Measurements from ENCODE around the gene CSPG5. TPM values are rescaled to one million over a fixed set of nuclear protein-coding genes. Genes with fewer than 3 reads are reported as not detected.

Gene CSPG5
- total RNA-seq, 1 experiment from 2014 or later, result 0.48 TPM

DNA sequence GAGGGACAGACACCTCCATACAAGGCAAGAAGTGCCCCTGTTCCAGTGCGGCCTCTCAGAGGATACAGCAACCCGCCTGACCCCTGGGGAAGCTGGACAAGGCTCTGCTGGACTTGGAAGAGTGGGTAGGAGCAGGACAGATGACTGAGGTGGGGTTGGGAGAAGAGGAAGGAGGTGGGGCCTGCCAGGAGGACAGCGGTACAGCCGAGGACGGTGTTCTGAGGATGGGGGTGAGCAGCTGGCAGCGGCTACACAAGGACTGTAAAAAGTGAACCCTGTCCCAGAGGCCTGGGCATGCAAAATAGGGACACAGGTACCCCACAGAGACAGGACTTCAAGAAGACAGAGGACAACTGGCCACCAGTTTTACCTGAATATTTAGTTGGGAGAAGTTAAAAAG lies 41.7 kb downstream of the CSPG5 start:
- no peak for DNase-seq (ENCODE audit: low read depth)

DNA sequence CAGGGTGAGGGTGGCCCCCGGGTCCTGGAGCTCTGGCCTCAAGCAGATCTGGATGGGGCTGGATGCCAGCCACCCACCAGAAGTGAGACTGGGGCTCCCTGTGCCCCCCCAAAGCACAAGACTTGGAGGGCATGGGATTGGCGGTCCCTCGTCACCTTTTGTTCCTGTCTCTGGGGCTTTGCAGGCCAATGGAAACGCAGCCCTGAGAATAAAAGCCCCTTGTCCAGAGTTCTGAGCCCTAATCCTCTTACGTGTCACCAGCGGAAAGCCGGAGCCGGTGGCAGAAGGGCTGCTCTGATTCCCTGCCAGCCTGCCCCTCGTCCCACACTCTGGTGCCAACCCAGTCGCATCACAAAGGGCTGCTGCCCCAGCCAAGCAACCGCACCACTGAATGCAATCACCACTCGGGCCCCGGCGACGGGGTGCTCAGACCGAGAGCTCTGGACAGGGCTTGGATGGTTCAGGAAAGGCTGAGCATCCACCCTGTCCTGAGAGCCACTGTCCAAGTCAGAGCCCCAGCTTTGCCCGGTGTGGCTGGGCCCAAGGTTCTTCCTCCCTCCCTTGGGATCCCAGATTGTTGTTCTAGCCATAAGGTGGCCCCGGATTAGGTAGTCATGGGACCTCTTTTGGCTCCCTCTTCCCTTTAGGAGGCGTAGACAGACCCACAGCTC lies 42.3 kb downstream of the CSPG5 start:
- no peak for DNase-seq (ENCODE audit: low read depth)

DNA sequence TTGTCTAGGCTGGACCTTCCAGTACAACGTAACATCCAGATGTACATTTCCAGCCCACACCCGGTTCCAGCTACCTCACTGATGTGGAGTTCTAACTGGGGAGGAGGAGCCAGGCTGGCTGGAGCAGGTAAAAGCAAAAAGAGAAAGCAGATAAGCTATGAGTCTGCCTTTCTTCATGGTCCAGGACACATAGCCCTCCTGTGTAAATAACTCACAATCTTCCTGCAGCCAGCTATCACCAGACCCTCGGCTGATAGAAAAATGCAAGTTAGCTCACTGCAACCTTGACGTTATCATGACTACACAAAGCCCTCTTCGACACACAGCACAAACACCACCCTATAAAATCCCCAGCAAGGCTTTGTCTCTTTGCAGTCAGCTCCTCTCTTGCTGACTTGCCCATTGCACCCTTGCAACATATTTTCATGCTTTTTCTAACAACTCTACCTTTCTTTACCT lies 44.6 kb downstream of the CSPG5 start:
- no peak for DNase-seq (ENCODE audit: low read depth)

DNA sequence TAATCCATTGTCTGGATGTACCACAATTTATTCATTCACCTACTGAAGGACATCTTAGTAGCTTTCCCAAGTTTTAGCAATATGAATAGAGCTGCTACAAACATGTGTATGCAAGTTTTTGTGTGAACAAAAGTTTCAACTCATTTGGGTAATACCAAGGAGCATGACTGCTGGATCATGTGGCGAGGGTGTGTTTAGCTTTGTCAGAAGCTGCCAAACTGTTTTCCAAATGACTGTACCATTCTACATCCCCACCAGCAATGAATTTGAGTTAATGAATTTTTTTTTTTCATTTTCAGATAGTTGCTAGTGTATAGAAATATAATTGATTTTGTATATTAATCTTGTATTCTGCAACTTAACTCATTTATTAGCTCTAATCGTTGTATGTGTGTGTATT lies 45.2 kb downstream of the CSPG5 start:
- no peak for DNase-seq (ENCODE audit: low read depth)

DNA sequence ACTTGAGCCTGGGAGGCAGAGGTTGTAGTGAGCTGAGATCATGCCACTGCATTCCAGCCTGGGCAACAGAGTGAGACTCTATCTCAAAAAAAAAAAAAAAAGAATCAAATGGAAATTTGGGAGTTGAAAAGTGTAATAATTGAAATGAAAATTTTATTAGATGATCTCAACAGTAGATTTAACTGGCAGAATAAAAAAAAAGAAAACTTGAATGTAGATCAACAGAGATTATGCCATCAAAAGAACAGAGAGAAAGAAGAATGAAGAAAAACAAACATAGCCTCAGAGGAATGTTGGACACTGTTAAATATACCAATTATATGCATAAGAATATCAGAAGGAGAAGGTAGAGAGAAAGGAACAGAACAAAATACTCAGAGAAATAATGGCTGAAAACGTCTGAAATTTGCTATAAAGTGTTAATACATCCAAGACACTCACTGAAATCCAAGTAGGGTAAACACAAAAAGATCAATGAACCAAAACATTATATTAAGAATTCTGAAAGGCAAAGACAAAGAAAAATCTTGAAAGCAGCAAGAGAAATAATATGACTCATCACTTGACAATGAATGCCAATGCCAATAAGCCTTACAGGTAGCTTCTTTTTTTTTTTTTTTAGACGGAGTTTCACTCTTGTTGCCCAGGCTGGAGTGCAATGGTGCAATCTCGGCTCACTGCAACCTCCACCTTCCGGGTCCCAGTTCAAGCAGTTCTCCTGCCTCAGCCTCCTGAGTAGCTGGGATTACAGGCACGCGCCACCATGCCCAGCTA lies 50.5 kb downstream of the CSPG5 start:
- DNase-seq (ENCODE audit: low read depth), result no peak

DNA sequence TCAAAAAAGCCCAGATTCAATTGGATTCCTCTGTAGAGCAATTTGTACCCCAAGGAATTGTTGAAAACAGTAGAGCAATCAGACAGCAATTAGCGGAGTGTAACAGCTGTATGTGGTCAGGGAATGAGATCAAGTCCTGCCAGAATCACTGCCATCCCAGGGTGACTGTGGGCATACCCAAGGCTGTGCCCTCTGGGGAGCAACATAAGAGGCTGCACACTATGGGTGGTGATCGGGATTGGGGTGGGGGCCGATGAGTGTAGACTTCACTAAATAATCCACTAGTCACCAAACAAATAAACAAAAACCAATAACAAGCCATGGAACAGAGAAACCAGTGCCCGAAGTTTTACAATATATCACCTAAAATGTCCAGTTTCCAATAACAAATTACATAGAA lies 53.0 kb downstream of the CSPG5 start:
- DNase-seq (ENCODE audit: low read depth), result no peak

DNA sequence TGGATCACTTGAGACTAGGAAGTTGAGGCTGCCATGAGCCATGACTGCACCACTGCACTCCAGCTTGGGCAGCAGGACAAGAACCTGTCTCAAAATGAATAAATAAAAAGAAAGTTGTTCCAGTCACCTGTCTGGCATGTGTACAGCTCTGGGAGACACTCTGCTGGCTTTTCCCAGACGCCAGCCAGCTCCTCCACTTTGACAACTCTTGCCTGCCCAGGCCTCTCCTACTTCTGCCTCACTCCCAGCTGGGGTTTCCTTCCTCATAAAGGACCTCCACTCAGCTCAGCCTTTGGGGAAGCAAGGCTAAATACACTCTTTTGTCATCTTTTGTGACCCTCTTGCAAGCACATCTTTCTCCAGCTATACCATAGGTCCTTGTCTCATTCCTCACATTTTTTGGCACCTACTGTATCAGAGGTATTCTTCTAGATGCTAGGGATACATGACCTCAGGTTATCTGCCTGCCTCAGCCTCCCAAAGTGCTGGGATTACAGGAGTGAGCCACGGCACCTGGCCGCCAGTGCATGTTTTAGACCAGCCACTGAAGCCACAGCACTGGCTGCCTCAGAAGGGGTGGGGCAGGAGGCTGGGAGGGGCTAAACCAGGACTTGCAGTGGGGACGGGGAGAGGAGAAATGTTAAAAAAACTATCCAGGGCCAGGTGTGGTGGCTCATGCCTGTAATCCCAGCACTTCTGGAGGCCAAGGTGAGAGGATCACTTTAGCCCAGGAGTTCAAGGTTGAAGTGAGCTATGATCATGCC lies 55.2 kb downstream of the CSPG5 start:
- no peak for DNase-seq (ENCODE audit: low read depth)

DNA sequence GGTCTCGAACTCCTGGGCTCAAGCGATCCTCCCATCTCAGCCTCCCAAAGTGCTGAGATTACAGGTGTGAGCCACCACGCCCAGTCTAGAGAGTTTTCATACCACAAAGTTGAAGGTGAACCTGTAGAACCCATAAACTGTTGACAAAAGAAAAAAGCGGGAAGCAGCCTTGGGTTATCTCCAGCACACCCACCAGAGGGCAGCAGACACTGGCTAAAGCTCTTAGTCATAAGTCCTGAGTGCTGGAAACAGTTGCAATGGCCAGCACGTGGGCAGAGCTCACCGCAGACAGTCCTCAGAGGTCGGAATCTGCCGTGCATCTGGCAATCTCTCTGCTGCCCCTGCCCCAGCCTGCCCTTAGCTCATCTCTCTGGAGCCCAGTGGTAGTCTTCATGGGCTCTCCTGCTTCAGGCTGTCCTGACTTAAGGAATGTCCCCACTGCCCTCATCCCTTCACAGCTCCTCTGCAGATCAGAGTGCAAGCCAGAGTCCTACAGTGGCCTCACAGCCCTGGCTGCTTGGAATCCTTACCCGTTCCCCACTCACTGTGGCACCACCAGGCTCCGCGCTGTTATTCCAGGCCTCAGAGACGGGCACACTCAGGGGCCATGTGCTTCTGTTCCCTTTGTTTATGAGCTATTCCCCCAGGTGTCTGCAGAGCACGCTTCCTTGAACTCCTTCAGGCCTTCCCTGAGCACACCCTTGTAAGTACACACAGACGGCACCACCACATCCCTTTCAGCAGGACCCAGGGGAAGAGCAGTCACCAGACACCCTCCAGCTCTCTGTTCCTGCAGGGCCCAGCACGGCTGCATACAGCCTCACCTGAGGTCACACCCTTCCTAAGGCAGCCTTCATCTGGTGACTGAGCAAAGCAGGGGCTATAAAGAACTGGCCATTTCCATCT lies 56.3 kb downstream of the CSPG5 start:
- DNase-seq (ENCODE audit: low read depth), result peak; percentile 88

DNA sequence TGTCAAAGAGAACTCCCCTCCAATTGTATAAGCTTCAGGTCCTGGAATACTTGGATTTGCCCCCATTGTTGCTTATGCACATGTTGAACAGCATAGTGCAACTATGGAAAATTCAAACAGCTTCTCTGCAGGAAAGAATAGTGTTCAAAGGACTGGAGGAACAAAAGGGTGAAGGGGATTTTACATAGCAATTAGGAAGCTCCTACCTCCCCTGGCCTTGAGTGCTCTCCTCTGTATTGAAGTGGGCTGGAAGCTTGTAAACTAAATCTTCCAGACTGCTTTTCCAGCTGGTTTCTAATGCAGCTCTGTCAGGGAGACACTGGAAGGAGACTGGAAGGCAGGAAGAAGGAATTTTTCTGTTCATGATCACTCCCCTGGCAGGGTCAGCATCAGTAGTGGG lies 57.9 kb downstream of the CSPG5 start:
- DNase-seq (ENCODE audit: low read depth), result no peak

DNA sequence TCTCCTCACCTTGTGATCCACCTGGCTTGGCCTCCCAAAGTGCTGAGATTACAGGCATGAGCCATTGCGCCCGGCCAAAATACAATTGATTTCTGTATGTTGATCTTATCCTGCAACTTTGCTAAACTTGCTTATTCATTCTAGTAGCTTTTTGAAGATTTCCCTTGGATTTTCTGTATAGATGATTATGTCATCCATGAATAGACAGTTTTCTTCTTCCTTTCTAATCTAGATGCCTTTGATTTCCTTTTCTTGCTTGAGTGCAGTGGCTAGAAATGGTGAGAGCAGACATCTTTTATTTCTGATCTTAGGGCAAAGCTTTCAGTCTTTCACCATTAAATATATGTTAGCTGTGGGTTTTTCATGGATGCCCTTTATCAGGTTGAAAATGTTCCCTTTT lies 60.7 kb downstream of the CSPG5 start:
- DNase-seq (ENCODE audit: low read depth), result no peak

DNA sequence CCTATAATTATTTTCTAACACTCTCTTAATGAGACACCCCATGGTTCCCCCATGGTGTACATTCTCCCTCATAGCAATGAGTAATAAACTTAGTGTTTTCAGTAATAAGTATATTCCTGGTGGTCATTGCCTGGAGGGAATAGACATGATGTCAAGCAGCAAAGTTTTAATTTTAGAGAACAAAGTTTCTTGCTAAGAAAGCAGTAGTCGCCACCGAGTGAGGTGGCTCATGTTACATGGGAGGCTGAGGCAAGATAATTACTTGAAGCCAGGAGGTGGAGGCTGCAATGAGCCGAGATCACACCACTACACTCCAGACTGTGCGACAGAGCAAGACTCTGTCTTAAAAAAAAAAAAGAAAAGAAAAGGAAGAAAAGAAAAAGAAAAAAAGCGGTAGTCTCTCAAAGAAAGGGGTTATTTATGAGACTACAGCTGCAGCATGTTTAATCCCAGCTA lies 62.8 kb downstream of the CSPG5 start:
- no peak for DNase-seq (ENCODE audit: low read depth)

DNA sequence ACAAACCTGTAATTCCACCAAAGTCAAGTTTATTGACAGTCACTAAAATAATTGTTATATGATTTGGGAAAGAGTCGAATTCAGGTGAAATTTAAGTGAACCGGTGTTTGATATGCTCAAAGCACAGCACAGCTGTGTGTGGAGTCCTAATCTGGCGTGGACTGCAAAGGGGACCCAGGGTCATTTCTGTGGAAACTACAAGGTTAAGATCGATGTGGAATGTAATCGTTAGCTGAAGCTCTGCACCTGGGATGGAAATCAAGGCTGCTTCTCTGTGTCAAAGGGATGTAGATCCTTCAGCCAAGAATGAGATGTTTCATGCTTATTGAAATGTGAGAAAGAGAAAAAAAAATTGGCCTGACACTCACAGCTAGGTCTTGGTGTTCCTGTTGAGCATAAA lies 63.6 kb downstream of the CSPG5 start:
- DNase-seq (ENCODE audit: low read depth), result no peak

DNA sequence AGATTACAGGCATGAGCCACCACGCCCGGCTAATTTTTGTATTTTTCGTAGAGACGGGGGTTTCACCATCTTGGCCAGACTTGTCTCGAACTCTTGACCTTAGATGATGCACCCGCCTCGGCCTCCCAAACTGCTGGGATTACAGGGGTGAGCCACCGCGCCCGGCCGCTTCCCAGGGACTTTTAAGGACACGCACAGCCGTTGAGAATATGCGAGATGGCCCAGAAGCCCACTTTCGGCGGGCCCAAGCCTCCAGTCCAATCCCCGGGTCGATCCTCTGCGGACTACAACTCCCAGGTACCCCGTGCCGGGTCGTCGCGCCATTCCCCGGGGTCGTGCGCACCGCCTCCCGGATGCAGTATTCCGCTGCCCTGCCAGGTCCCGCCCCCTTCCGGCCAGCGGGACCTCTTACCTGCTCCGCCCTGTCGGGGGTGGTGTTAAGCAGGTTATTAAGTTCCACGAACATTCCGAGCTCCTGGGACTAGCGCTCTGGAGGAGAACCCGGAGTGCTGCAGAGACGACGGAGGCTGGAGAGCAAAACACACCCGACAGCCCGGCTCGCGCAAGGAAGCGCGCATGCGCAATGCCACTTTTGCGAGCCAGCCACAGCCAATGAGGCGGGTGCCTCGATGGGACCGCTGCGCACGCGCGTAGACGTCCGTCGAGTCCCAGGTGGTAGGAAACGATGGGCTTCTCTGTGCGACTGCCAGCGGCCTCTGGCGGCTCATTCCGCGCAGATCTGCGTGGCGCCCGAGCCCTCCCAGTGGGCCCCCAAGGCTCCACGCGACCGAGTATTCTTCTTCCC lies 65.3 kb downstream of the CSPG5 start, which contains the start of gene ELP6:
ELP6 (minus strand) TSS at position 588 of the 805 bp plus-strand sequence; CDS start at position 466, 122 bp downstream.
- DNase-seq (ENCODE audit: low read depth), result peak; percentile 96

DNA sequence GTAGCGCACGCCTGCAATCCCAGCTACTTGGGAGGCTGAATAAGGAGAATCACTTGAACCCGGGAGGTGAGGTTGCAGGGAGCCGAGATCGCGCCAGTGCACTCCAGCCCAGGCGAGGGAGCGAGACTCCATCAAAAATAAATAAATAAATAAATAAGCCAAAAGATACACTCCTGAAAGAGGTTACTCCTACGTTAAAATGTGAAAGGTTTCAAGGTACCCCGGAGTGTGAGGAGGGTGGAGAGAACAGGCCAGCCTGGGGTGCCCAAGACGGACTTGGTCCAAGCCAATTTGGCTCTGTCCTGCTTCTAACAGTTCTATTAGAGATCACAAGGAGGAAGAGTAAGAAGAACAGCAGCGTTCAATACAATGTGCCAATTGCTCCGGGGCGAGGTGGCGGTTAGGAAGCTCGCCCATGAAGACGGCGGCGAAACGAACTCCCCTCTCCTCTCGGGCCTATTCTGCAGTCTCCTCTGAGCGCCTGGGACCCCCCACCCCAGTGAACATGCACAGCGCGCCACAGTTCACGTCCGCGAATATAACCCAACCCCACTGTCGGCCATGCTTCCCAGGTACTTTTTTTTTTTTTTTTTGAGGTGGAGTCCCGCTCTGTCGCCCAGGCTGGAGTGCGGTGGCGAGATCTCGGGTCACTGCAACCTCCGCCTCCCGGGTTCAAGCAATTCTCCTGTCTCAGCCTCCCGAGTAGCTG lies 66.1 kb downstream of the CSPG5 start:
- peak; percentile 47 for DNase-seq (ENCODE audit: low read depth)

Other genes with a start within 250 kb of the CSPG5 start
- gene PTPN23, start 197.8 kb downstream of the CSPG5 start, total RNA-seq (2014; rRNA removed; shearing (Covaris generic)), result 5.9 and 10.2 TPM in 2 replicates
- gene SCAP, start 102.9 kb downstream of the CSPG5 start, total RNA-seq (2014; rRNA removed; shearing (Covaris generic)), result 37.4 and 44.1 TPM in 2 replicates
- gene ELP6, start 65.2 kb downstream of the CSPG5 start, total RNA-seq (2014; rRNA removed; shearing (Covaris generic)), result 40.4 and 46.2 TPM in 2 replicates
- gene SMARCC1, start 203.0 kb upstream of the CSPG5 start, total RNA-seq (2014; rRNA removed; shearing (Covaris generic)), result 35.6 and 38.7 TPM in 2 replicates
- gene DHX30, start 224.3 kb upstream of the CSPG5 start, total RNA-seq (2014; rRNA removed; shearing (Covaris generic)), result 57.2 and 58.3 TPM in 2 replicates

Data from RPMI7951 (cell line).